Measurements from ENCODE around the gene SLC6A16. TPM values are rescaled to one million over a fixed set of nuclear protein-coding genes. Genes with fewer than 3 reads are reported as not detected.
"Not testable (repeated sequence)": the region's sequence is repeated elsewhere in the genome, so short reads cannot be mapped to it uniquely, and the experiment has no call there.

The SLC6A16 gene
- polyA plus RNA-seq, 3 donors: 2.3 to 5.7 (median 4.6) TPM

DNA sequence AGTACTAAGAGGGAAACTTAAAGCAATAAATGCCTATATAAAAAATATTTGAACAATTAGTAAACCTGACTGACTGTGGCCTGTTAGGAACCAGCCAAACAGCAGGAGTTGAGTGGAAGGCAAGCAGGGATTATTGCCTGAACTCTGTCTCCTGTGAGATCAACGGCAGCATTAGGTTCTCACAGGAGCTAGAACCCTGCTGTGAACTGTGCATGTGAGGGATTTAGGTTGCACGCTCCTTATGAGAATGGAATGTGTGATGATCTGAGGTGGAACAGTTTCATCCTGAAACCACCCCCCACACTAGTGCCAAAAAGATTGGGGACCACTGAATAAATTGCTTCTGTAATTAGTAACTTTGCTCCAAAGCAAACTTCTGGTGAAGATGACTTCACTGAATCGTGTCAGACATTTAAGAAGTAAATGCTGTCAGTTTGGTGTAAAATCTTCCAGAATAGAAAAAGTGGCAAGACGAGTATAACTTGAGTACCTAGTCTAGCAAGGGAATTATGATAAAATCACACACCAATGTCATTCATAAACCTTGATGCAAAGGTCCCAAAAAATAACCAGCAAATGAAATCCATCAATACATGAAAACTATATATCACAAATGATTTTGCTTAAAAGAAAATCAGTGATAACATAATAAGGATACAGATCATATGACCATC lies 53.8 kb downstream of the SLC6A16 start:
- no peak for DNase-seq

DNA sequence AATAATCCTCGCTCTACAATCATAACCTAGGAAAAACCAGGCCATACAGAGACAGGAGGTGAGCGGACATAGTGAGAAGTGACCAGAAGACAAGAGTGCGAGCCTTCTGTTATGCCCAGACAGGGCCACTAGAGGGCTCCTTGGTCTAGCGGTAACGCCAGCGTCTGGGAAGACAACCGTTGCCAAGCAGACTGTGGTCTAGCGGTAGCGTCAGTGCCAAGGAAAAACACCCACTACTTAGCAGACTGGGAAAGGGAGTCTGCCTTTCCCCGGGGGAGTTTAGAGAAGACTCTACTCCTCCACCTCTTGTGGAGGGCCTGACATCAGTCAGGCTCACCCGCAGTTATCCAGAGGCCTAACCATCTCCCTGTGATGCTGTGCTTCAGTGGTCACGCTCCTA lies 58.6 kb downstream of the SLC6A16 start:
- not testable (repeated sequence) for DNase-seq

DNA sequence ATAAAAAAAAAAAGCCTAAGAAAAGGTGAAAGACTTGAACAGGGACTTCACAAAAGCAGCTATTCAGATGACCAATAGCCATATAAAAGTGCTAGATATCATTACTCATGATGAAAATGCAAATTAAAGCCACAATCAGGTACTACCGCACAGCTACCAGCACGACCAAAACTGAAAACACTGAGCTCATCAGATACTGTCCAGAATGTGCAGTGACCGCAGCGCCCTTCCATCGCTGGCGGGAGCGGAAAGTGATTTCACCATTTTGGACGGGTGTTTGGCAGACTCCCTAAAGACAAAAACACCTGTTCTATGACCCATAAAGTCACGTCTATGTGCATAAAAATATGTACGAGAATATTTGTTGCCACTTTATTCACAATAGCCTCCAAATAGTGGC lies 60.7 kb downstream of the SLC6A16 start:
- DNase-seq: no peak

DNA sequence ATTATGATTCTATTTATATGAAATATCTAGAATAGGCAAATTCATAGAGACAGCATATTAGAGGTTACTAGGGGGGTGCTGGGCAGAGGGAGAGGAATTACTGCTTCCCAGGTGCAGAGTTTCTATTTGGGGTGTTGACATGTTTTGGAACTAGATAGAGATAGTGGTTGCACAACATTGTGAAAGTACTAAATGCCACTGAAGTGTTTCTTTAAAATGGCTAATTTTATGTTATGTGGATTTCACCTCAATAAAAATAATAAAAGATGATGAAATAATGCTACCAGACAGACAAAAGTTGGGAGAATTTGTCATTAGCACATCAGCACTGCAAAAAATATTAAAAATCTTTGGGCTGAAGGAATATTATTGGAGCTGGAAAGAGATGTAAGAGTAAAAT lies 63.4 kb downstream of the SLC6A16 start:
- DNase-seq: no peak

DNA sequence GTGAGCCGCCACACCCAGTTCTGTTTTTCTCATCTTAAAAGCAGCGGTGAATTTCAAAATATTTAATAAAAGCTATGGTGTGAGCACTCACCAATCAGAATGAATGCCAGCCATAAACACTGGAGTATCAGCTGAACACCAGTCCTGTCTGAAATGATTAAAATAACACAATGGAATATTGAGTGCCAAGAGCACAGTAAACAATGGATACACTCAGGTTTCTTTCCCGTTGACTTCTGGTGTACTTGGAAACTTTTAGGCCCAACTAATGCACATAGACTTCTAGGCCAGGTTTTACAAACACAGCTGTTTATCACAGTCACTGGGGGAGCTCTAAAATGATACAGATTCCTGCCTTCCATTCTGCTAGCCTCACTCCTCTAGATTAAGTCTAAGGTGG lies 68.3 kb downstream of the SLC6A16 start:
- no peak for DNase-seq

DNA sequence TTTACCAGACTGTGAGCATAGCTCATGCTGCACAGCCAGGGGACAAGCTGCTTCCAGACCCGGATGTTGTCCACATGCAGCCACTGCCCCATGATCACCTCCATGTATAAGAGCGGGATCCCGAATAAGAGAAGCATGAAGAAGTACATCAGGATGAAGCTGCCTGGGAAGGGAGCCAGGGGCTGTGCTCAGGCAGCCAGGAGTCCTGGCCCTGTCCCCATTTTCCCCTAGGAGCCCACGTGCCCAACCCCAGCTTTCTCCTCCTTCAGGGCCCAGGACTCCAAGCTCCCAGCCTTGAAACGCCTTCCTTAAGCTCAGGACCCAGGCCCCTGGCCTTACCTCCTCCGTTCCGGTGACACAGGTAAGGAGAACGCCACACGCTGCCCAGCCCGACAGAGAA lies 69.3 kb downstream of the SLC6A16 start:
- no peak for DNase-seq

DNA sequence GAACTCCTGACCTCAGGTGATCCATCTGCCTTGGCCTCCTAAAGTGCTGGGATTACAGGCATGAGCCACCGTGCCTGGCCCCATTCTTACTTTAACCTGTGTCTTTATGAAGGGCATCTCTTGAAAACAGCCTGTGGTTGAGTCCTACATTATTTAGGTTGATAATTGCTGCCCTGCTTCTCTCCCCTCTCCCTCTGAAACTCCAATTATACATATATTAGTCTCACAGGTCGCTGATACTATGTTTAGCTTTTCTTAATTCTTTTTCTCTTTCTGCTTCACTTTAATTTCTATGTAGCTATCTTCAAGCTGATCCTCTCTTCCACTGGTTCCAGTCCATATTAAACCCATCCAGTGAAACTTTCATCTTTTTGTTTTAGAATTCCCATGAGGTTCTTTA lies 75.1 kb downstream of the SLC6A16 start:
- no peak for DNase-seq

DNA sequence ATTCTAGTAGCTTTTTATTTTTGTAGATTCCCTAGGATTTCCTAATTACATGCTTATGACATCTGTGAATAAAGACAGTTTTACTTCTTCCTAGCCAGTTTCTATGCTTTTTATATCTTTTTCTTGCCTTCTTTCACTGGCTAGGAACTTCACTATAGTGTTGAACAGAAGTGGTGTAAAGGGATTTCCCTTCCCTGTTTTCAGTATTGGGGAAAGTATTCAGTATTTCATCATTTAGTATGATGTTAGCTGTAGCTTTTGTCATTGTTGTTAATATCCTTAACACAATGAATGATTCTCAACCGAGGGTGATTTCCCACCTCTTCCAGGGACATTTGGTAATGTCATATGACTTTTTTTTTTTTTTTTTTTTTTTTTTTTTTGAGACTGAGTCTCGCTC lies 77.3 kb downstream of the SLC6A16 start:
- no peak for DNase-seq

DNA sequence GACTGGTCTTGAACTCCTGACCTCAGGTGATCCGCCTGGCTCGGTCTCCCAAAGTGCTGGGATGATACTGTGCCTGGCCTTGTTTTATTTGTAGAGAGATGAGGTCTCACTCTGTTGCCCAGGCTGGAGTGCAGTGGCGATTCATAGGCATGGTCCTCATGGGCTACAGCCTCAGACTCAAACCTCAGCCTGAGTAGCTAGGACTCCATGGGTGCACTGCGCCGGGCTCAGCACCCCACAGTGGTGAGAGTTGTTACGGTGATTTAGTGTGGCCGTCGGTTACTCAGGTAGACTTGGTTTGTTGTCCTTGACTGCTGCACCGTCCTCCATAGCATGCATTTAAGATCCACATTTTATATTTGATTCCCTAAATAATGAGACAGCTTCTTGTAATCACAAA lies 80.7 kb downstream of the SLC6A16 start:
- DNase-seq: no peak

DNA sequence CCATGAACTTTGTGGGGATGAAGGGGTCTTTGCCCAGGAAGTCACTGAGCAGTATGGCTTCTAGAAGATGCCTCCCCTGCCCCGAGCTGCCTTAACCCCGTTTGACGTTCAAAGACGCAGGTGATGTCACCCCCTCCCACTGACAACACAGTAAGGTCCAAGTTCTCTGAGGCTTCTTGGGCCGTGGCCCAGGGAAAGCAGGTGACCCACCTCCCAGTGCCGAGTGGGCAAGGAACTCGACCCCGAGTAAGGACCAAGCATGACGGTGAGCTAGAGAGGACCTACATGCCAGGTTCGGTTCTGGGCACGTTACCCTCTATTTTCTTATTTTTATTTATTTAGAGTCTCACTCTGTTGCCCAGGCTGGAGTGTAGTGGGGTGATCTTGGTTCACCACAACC lies 81.3 kb downstream of the SLC6A16 start:
- no peak for DNase-seq

DNA sequence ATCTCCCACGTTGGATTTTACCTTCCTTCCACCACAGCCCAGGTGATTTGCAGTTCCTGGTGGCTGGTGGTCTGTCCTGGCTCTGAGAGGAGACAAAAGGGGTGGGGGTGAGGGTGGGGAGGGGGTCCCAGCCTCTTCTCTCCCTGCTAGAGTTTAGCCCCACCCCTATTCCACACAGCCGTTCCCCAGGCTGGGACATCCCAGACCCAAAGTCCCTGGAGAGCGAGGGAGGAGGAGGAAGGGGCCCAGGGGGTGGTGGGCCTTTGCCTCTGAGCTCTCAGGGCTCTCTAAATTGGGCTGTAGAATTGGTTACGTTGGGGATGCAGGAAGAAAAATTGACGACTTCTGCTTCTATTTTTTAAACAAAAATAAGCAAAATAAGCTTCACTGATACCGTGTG lies 81.9 kb downstream of the SLC6A16 start:
- DNase-seq: no peak

DNA sequence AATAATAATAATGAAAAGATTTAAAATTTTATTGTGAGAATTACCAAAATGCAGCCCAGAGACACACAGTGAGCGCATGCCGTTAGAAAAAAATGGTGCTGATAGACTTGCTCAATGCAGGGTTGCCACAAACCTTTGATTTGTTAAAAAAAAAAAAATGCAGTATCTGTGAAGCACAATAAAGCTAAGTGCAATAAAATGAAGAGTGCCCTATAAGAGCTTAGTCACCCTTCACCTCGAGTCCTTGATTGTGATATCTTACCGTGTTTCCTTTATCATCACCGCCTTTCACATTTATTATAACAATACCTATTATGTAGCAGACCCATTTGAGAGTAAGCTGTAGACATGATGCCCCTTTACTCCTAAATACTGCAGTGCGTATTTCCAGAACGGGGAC lies 83.2 kb downstream of the SLC6A16 start:
- no peak for DNase-seq

Other genes starting within 250 kb of the SLC6A16 start
- gene SNRNP70, start 239.7 kb downstream of the SLC6A16 start, polyA plus RNA-seq (ENCODE audit: insufficient read length in 3 of 3): 100 to 1,000 TPM; 322 to 406 (median 393) TPM
- 10 to 100 TPM in 2 of 3 donors, 1 to 10 TPM in 1; 9.0 to 11.5 (median 10.1) TPM for gene LIN7B, start 210.8 kb downstream of the SLC6A16 start, polyA plus RNA-seq (ENCODE audit: insufficient read length in 3 of 3)
- 1 to 10 TPM; 1.1 to 1.4 (median 1.1) TPM for gene C19orf73, start 206.0 kb downstream of the SLC6A16 start, polyA plus RNA-seq (ENCODE audit: insufficient read length in 3 of 3)
- 1 to 10 TPM; 6.7 to 9.4 (median 9.0) TPM for gene PPFIA3, start 205.6 kb downstream of the SLC6A16 start, polyA plus RNA-seq (ENCODE audit: insufficient read length in 3 of 3)
- gene HRC, start 169.8 kb downstream of the SLC6A16 start, polyA plus RNA-seq (ENCODE audit: insufficient read length in 3 of 3): 10 to 100 TPM; 24.8 to 36.4 (median 33.1) TPM
- gene TRPM4, start 167.4 kb downstream of the SLC6A16 start, polyA plus RNA-seq (ENCODE audit: insufficient read length in 3 of 3): 10 to 100 TPM; 29.4 to 62.7 (median 39.0) TPM
- gene CD37, start 10.2 kb upstream of the SLC6A16 start, polyA plus RNA-seq (ENCODE audit: insufficient read length in 3 of 3): 10 to 100 TPM; 26.6 to 38.2 (median 36.4) TPM
- 100 to 1,000 TPM in 2 of 3 donors, 10 to 100 TPM in 1; 89.0 to 114 (median 109) TPM for gene TEAD2, start 37.2 kb upstream of the SLC6A16 start, polyA plus RNA-seq (ENCODE audit: insufficient read length in 3 of 3)
- 1 to 10 TPM; 4.2 to 6.7 (median 5.8) TPM for gene DKKL1, start 38.7 kb upstream of the SLC6A16 start, polyA plus RNA-seq (ENCODE audit: insufficient read length in 3 of 3)
- under 1 TPM in 2 of 3 donors, not detected in 1; 0.10 to 0.34 TPM for gene KASH5, start 63.1 kb upstream of the SLC6A16 start, polyA plus RNA-seq (ENCODE audit: insufficient read length in 3 of 3)
- not detected for gene PTH2, start 98.2 kb upstream of the SLC6A16 start, polyA plus RNA-seq (ENCODE audit: insufficient read length in 3 of 3)
- not detected for gene GFY, start 100.2 kb upstream of the SLC6A16 start, polyA plus RNA-seq (ENCODE audit: insufficient read length in 3 of 3)
- gene SLC17A7, start 116.3 kb upstream of the SLC6A16 start, polyA plus RNA-seq (ENCODE audit: insufficient read length in 3 of 3): under 1 TPM; 0.28 to 0.62 (median 0.55) TPM
- gene PIH1D1, start 126.6 kb upstream of the SLC6A16 start, polyA plus RNA-seq (ENCODE audit: insufficient read length in 3 of 3): 100 to 1,000 TPM in 1 of 3 donors, 10 to 100 TPM in 2; 92.0 to 101 (median 99.4) TPM
- gene ALDH16A1, start 128.0 kb upstream of the SLC6A16 start, polyA plus RNA-seq (ENCODE audit: insufficient read length in 3 of 3): 10 to 100 TPM; 19.2 to 33.0 (median 26.3) TPM
- gene FLT3LG, start 149.0 kb upstream of the SLC6A16 start, polyA plus RNA-seq (ENCODE audit: insufficient read length in 3 of 3): 1 to 10 TPM; 3.1 to 5.1 (median 5.1) TPM
- gene RPL13A, start 162.4 kb upstream of the SLC6A16 start, polyA plus RNA-seq (ENCODE audit: insufficient read length in 3 of 3): 1,000 to 10,000 TPM; 2,758 to 3,345 (median 3,013) TPM
- gene RPS11, start 171.2 kb upstream of the SLC6A16 start, polyA plus RNA-seq (ENCODE audit: insufficient read length in 3 of 3): 1,000 to 10,000 TPM; 2,501 to 3,013 (median 2,811) TPM
- gene FCGRT, start 187.5 kb upstream of the SLC6A16 start, polyA plus RNA-seq (ENCODE audit: insufficient read length in 3 of 3): 100 to 1,000 TPM; 291 to 328 (median 294) TPM
- gene RCN3, start 202.8 kb upstream of the SLC6A16 start, polyA plus RNA-seq (ENCODE audit: insufficient read length in 3 of 3): 10 to 100 TPM; 21.3 to 22.4 (median 21.7) TPM